GM19467 (cell line): ENCODE data around the gene CEBPA.
"Not testable (repeated sequence)": the region's sequence is repeated elsewhere in the genome, so short reads cannot be mapped to it uniquely, and the experiment has no call there.

Experiments
- ATAC-seq: cut with Tn5 transposase; IDR thresholded peaks from one replicate; pipeline ENCODE4 v1.9.1; 2021; ENCODE audit warnings: mild to moderate bottlenecking, moderate library complexity; ENCODE audit not compliant: unreplicated experiment

Gene CEBPA

GRCh38 chr19:33301144-33301899, 1.0 kb downstream of the CEBPA start:
- ATAC-seq: no peak

- ATAC-seq: no peak
These were observed 1.5 kb downstream of the CEBPA start for GRCh38 chr19:33300894-33301143.

GRCh38 chr19:33300009-33300893, 2.1 kb downstream of the CEBPA start:
- no peak for ATAC-seq

- ATAC-seq: no peak
These were observed 3.2 kb downstream of the CEBPA start for GRCh38 chr19:33299051-33299688.

- ATAC-seq: no peak
These were observed 4.0 kb downstream of the CEBPA start for GRCh38 chr19:33298146-33298911.

- no peak for ATAC-seq
These were observed 4.8 kb downstream of the CEBPA start for GRCh38 chr19:33297401-33298145.

- ATAC-seq: no peak
These were observed 5.8 kb downstream of the CEBPA start for GRCh38 chr19:33296488-33296971.

GRCh38 chr19:33295621-33296487, 6.5 kb downstream of the CEBPA start:
- ATAC-seq: no peak

GRCh38 chr19:33295046-33295445, 7.3 kb downstream of the CEBPA start:
- ATAC-seq: not testable (repeated sequence)

- ATAC-seq: no peak
These were observed 8.1 kb downstream of the CEBPA start for GRCh38 chr19:33294058-33294798.

- ATAC-seq: no peak
These were observed 8.9 kb downstream of the CEBPA start for GRCh38 chr19:33293255-33294057.

- ATAC-seq: no peak
These were observed 9.6 kb downstream of the CEBPA start for GRCh38 chr19:33292595-33293254.

GRCh38 chr19:33291623-33292534, 10.5 kb downstream of the CEBPA start:
- ATAC-seq: no peak

- ATAC-seq: no peak
These were observed 11.2 kb downstream of the CEBPA start for GRCh38 chr19:33290956-33291622.

GRCh38 chr19:33290082-33290815, 12.1 kb downstream of the CEBPA start:
- no peak for ATAC-seq
